HEK293 (cell line): ENCODE results near the gene CHRM4.

Source experiments
- CTCF ChIA-PET: fragments of 350-600 bp; formaldehyde crosslinking; extraction: SDS; loops from one replicate; lab custom pipeline; 2021; ENCODE audit warnings: antibody characterized with exemption; lab: Yijun Ruan, JAX
- POLR2A ChIA-PET: fragments of 300-600 bp; formaldehyde crosslinking; extraction: SDS; loops from one replicate; lab custom pipeline; 2020; ENCODE audit warnings: antibody characterized with exemption, inconsistent platforms; lab: Yijun Ruan, JAX
- H3K27ac ChIP-seq: fragments of 200-500 bp; sonication (Bioruptor generic); 2 replicates; pipeline ENCODE4 v1.5.1; 2014; ENCODE audit warnings: low read depth, low read length, control low read depth, inconsistent platforms; ENCODE audit errors: extremely low read depth
- H3K36me3 ChIP-seq, 2 experiments: fragments of 200-500 bp in 1 of 2; sonication (Bioruptor generic) in 1 of 2; 1 replicate in 1 of 2; 2 replicates in 1 of 2; pipeline ENCODE4 v1.5.1; 2014 to 2017; ENCODE audit warnings: inconsistent platforms in 2 of 2, low read length in 2 of 2; ENCODE audit not compliant: control insufficient read depth in 2 of 2, insufficient read depth in 1 of 2
- H3K4me1 ChIP-seq: fragments of 200-500 bp; sonication (Bioruptor generic); 2 replicates; pipeline ENCODE4 v1.5.1; 2014; ENCODE audit warnings: mild to moderate bottlenecking, low read length, inconsistent platforms; ENCODE audit not compliant: control insufficient read depth, insufficient read depth
- H3K4me3 ChIP-seq: 2 replicates; pipeline ENCODE4 v1.5.1; 2011; ENCODE audit warnings: low read depth, mild to moderate bottlenecking, control low read depth, low read length, moderate library complexity
- H3K9me3 ChIP-seq: fragments of 200-500 bp; sonication (Bioruptor generic); 2 replicates; pipeline ENCODE4 v1.5.1; 2014; ENCODE audit warnings: low read depth, low read length, inconsistent platforms; ENCODE audit not compliant: control insufficient read depth, insufficient read depth
- BCL11B ChIP-seq: fragments of 450-650 bp; formaldehyde crosslinking; IDR thresholded peaks from 2 replicates; pipeline ENCODE4 v1.5.1; 2016; ENCODE audit warnings: low read depth, missing biosample characterization, missing genetic modification characterization
- ELK4 ChIP-seq: IDR thresholded peaks from 2 replicates; pipeline ENCODE4 v1.6.1; 2011; ENCODE audit warnings: mild to moderate bottlenecking, low read depth, low read length, borderline replicate concordance
- GLIS2 ChIP-seq: fragments of 450-650 bp; formaldehyde crosslinking; IDR thresholded peaks from 2 replicates; pipeline ENCODE4 v1.5.1; 2016; ENCODE audit warnings: missing biosample characterization, missing genetic modification characterization
- KLF9 ChIP-seq: fragments of 450-650 bp; formaldehyde crosslinking; IDR thresholded peaks from 2 replicates; pipeline ENCODE4 v1.5.1; 2016; ENCODE audit warnings: missing biosample characterization, missing genetic modification characterization, low read depth
- OVOL3 ChIP-seq: fragments of 450-650 bp; formaldehyde crosslinking; IDR thresholded peaks from 2 replicates; pipeline ENCODE4 v1.5.1; 2016; ENCODE audit warnings: missing biosample characterization, missing genetic modification characterization
- PATZ1 ChIP-seq: fragments of 450-650 bp; formaldehyde crosslinking; IDR thresholded peaks from 2 replicates; pipeline ENCODE4 v1.5.1; 2016; ENCODE audit warnings: missing biosample characterization, missing genetic modification characterization
- REPIN1 ChIP-seq: fragments of 450-650 bp; formaldehyde crosslinking; IDR thresholded peaks from 2 replicates; pipeline ENCODE4 v1.5.1; 2017; ENCODE audit warnings: missing biosample characterization, missing genetic modification characterization, low read depth
- SETDB1 ChIP-seq: IDR thresholded peaks from one replicate; pipeline ENCODE4 v1.6.1; 2017; ENCODE audit warnings: mild to moderate bottlenecking, low read length, moderate library complexity, mixed read lengths; ENCODE audit not compliant: insufficient read length
- SP2 ChIP-seq: fragments of 450-650 bp; formaldehyde crosslinking; IDR thresholded peaks from 2 replicates; pipeline ENCODE4 v1.5.1; 2016; ENCODE audit warnings: missing biosample characterization, missing genetic modification characterization
- TCF7L2 ChIP-seq: IDR thresholded peaks from 2 replicates; pipeline ENCODE4 v1.6.1; 2011; ENCODE audit warnings: low read depth, mild to moderate bottlenecking, inconsistent platforms, low read length, moderate library complexity, borderline replicate concordance
- ZBTB20 ChIP-seq: fragments of 450-650 bp; formaldehyde crosslinking; IDR thresholded peaks from 2 replicates; pipeline ENCODE4 v1.5.1; 2016; ENCODE audit warnings: missing biosample characterization, missing genetic modification characterization
- ZBTB8A ChIP-seq: fragments of 450-650 bp; formaldehyde crosslinking; IDR thresholded peaks from 2 replicates; pipeline ENCODE4 v1.5.1; 2016; ENCODE audit warnings: missing biosample characterization, missing genetic modification characterization
- ZNF2 ChIP-seq: fragments of 450-650 bp; formaldehyde crosslinking; IDR thresholded peaks from 2 replicates; pipeline ENCODE4 v1.5.1; 2016; ENCODE audit warnings: missing biosample characterization, missing genetic modification characterization
- ZNF423 ChIP-seq: fragments of 450-650 bp; formaldehyde crosslinking; IDR thresholded peaks from 2 replicates; pipeline ENCODE4 v1.5.1; 2016; ENCODE audit warnings: missing biosample characterization, missing genetic modification characterization
- ZNF501 ChIP-seq: fragments of 450-650 bp; formaldehyde crosslinking; IDR thresholded peaks from 2 replicates; pipeline ENCODE4 v1.5.1; 2016; ENCODE audit warnings: missing biosample characterization, missing genetic modification characterization
- ZNF544 ChIP-seq: fragments of 450-650 bp; formaldehyde crosslinking; IDR thresholded peaks from 2 replicates; pipeline ENCODE4 v1.5.0; 2017; ENCODE audit warnings: missing biosample characterization, missing genetic modification characterization
- ZNF624 ChIP-seq: fragments of 450-650 bp; formaldehyde crosslinking; IDR thresholded peaks from 2 replicates; pipeline ENCODE4 v1.5.1; 2017; ENCODE audit warnings: missing biosample characterization, missing genetic modification characterization
- ZNF785 ChIP-seq: fragments of 450-650 bp; formaldehyde crosslinking; IDR thresholded peaks from 2 replicates; pipeline ENCODE4 v1.5.1; 2016; ENCODE audit warnings: missing biosample characterization, missing genetic modification characterization
- ZSCAN30 ChIP-seq: fragments of 450-650 bp; IDR thresholded peaks from 2 replicates; pipeline ENCODE4 v1.5.1; 2018; ENCODE audit warnings: missing biosample characterization, mild to moderate bottlenecking, missing genetic modification characterization, moderate library complexity
- TF ChIP-seq, protein P1 (sequence below): fragments of 450-650 bp; formaldehyde crosslinking; IDR thresholded peaks from 2 replicates; pipeline ENCODE4 v1.5.1; 2016; ENCODE audit warnings: missing biosample characterization, missing genetic modification characterization
- TF ChIP-seq, protein P2 (sequence below): fragments of 450-650 bp; formaldehyde crosslinking; IDR thresholded peaks from 2 replicates; pipeline ENCODE4 v1.5.1; 2016; ENCODE audit warnings: missing biosample characterization, missing genetic modification characterization
- TF ChIP-seq, protein P3 (sequence below): fragments of 450-650 bp; formaldehyde crosslinking; optimal IDR thresholded peaks from 2 replicates; pipeline ENCODE3; 2016; ENCODE audit warnings: missing biosample characterization, mild to moderate bottlenecking, missing genetic modification characterization
- TF ChIP-seq, protein P4 (sequence below): fragments of 450-650 bp; formaldehyde crosslinking; IDR thresholded peaks from 2 replicates; pipeline ENCODE4 v1.5.1; 2016; ENCODE audit warnings: missing biosample characterization, missing genetic modification characterization

Gene CHRM4

DNA sequence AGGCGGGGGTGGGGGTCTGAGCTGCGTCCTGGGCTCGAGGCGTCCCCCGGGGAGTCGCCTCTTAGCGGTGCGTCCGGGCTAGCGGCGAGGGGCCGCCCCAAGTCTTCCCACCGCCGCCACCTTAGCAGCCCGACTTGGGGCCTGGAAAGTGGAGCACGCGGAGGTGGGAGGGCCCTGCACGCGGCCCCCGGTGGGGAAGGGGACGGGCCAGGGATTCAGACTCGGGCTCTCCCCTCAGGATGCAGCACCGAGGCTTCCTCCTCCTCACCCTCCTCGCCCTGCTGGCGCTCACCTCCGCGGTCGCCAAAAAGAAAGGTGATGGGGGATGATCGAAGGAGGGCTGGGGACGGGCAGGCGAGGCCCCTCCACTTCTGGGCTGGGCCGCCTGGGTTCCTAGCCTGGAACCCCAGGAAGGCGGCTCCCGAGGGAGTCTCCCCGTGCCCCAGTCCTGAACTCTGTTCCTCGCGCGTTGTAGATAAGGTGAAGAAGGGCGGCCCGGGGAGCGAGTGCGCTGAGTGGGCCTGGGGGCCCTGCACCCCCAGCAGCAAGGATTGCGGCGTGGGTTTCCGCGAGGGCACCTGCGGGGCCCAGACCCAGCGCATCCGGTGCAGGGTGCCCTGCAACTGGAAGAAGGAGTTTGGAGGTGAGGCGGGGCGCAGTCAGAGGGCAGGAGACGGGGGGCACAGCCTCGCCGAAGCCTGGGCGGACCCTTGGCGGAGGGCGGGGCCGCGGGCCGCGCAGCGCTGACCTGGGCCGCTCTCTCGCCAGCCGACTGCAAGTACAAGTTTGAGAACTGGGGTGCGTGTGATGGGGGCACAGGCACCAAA is 9.5 kb downstream of the CHRM4 start (continued):
- no peak for TF ChIP-seq SETDB1
- peak; percentile 52; the same call in 1 of the 2 replicates for TF ChIP-seq KLF9 (tag by site-specific recombination)
- no peak for TF ChIP-seq OVOL3 (tag by site-specific recombination)
- TF ChIP-seq ZNF544 = no peak
- no peak for TF ChIP-seq ZSCAN30 (tag by site-specific recombination)
- peak; percentile 55 for TF ChIP-seq SP2 (tag by site-specific recombination)
- TF ChIP-seq BCL11B = no peak
- TF ChIP-seq ZNF624 (tag by site-specific recombination) = no peak
- TF ChIP-seq ELK4 = no peak
- no peak for TF ChIP-seq ZNF2 (tag by site-specific recombination)
- TF ChIP-seq REPIN1 (tag by site-specific recombination) = no peak
- TF ChIP-seq ZBTB20 (tag by site-specific recombination) = peak; percentile 58
- no peak for TF ChIP-seq ZNF785 (tag by site-specific recombination)
- TF ChIP-seq, all 188 proteins: peak for 21

DNA sequence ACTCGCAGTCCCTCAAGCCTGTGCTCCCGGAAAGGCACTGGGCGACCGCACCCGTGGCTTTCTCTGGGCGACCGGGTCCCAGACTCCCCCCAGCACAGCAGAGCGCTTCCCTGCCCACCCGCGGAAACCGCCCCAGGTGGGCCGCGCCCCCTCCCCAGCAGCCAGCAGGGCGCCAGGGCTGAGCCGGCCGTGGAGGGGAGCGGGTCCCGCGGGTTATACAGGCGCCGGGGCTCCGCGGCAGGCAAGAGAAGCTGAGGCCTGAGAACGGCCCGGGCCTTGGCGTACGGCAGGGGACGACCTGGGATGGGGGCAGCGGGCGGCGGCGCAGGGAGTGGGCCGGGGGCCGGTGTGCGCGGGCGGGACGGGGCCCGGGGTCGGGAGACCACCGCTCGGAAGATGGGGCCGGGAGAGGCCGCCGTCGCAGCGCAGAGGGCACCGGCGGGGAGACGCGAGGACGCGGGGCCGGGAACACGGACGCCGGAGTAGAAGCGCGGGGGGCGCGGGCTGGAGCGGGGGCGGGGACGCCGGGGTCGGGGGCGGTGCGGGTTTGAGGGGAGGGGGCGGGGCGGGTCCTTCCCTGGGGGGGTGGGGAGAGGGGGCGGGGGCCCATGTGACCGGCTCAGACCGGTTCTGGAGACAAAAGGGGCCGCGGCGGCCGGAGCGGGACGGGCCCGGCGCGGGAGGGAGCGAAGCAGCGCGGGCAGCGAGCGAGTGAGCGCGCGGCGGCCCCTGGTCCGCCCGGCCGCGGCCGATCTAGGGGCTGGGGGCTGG is 10.3 kb downstream of the CHRM4 start, which contains the start of gene MDK:
MDK (plus strand) TSS at position 622 of the 771 bp plus-strand sequence. CDS start 389 bp downstream, outside the sequence.
- H3K4me3 ChIP-seq = peak within 1 kb of the TSS; percentile 52
- ChIA-PET POLR2A (no interaction called here), CTCF (interaction anchor here (0.7 kb wide), 3 partner anchors 8 to 141 kb away, joined by 3 to 4 read pairs (median 3); no protein-coding TSS in a partner anchor)
- peak within 1 kb of the TSS; percentile 78 for H3K27ac ChIP-seq
- H3K36me3 ChIP-seq = peaks cover 0 to 38% of the 10 kb centered on the region in 2 experiments; a peak in 1 of 3 replicates
- H3K9me3 ChIP-seq = no peaks in the 10 kb centered on the region
- H3K4me1 ChIP-seq = no peaks in the 10 kb centered on the region
- TF ChIP-seq TCF7L2 (no peak; the same call in 1 of the 2 replicates), ZBTB8A (tag by site-specific recombination) (peak; percentile 77), ZNF423 (tag by site-specific recombination) (0 out of 2 replicates have a peak, but pooled peaks have one; percentile 16), ZNF501 (tag by site-specific recombination) (0 out of 2 replicates have a peak, but pooled peaks have one; percentile 9), ZBTB20 (tag by site-specific recombination) (peak; percentile 96), PATZ1 (peak; percentile 47; the same call in 1 of the 2 replicates), GLIS2 (tag by site-specific recombination) (peak; percentile 79)
- TF ChIP-seq, protein P1, sequence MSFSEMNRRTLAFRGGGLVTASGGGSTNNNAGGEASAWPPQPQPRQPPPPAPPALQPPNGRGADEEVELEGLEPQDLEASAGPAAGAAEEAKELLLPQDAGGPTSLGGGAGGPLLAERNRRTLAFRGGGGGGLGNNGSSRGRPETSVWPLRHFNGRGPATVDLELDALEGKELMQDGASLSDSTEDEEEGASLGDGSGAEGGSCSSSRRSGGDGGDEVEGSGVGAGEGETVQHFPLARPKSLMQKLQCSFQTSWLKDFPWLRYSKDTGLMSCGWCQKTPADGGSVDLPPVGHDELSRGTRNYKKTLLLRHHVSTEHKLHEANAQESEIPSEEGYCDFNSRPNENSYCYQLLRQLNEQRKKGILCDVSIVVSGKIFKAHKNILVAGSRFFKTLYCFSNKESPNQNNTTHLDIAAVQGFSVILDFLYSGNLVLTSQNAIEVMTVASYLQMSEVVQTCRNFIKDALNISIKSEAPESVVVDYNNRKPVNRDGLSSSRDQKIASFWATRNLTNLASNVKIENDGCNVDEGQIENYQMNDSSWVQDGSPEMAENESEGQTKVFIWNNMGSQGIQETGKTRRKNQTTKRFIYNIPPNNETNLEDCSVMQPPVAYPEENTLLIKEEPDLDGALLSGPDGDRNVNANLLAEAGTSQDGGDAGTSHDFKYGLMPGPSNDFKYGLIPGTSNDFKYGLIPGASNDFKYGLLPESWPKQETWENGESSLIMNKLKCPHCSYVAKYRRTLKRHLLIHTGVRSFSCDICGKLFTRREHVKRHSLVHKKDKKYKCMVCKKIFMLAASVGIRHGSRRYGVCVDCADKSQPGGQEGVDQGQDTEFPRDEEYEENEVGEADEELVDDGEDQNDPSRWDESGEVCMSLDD = peak; percentile 42
- TF ChIP-seq, protein P2, sequence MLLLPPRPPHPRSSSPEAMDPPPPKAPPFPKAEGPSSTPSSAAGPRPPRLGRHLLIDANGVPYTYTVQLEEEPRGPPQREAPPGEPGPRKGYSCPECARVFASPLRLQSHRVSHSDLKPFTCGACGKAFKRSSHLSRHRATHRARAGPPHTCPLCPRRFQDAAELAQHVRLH (tag by site-specific recombination) = no peak
- TF ChIP-seq, protein P3, sequence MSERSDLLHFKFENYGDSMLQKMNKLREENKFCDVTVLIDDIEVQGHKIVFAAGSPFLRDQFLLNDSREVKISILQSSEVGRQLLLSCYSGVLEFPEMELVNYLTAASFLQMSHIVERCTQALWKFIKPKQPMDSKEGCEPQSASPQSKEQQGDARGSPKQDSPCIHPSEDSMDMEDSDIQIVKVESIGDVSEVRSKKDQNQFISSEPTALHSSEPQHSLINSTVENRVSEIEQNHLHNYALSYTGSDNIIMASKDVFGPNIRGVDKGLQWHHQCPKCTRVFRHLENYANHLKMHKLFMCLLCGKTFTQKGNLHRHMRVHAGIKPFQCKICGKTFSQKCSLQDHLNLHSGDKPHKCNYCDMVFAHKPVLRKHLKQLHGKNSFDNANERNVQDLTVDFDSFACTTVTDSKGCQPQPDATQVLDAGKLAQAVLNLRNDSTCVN (tag by site-specific recombination) = peak; percentile 33
- TF ChIP-seq, protein P4, sequence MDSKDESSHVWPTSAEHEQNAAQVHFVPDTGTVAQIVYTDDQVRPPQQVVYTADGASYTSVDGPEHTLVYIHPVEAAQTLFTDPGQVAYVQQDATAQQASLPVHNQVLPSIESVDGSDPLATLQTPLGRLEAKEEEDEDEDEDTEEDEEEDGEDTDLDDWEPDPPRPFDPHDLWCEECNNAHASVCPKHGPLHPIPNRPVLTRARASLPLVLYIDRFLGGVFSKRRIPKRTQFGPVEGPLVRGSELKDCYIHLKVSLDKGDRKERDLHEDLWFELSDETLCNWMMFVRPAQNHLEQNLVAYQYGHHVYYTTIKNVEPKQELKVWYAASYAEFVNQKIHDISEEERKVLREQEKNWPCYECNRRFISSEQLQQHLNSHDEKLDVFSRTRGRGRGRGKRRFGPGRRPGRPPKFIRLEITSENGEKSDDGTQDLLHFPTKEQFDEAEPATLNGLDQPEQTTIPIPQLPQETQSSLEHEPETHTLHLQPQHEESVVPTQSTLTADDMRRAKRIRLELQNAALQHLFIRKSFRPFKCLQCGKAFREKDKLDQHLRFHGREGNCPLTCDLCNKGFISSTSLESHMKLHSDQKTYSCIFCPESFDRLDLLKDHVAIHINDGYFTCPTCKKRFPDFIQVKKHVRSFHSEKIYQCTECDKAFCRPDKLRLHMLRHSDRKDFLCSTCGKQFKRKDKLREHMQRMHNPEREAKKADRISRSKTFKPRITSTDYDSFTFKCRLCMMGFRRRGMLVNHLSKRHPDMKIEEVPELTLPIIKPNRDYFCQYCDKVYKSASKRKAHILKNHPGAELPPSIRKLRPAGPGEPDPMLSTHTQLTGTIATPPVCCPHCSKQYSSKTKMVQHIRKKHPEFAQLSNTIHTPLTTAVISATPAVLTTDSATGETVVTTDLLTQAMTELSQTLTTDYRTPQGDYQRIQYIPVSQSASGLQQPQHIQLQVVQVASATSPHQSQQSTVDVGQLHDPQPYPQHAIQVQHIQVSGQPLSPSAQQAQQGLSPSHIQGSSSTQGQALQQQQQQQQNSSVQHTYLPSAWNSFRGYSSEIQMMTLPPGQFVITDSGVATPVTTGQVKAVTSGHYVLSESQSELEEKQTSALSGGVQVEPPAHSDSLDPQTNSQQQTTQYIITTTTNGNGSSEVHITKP (tag by site-specific recombination) = no peak; the same call in 1 of the 2 replicates
